Tibial nerve (tissue), 4 donors: ENCODE results near the gene TRERF1. TPM values are rescaled to one million over a fixed set of nuclear protein-coding genes. Genes with fewer than 3 reads are reported as not detected.

Experiments used
- DNase-seq, 2 donors: peaks; one replicate each; pipeline ENCODE4 v3.0.0-alpha.2; 2019; ENCODE audit warnings: low spot score in 2 of 2
- H3K27ac ChIP-seq, 4 donors: fragments of 200-600 bp; sonication (generic) in 3 of 4; one replicate each; pipeline ENCODE4 v1.5.1; 2017 to 2019; ENCODE audit warnings: mild to moderate bottlenecking in 1 of 4
- H3K27me3 ChIP-seq, 2 donors: fragments of 200-600 bp; sonication (generic) in 1 of 2; one replicate each; pipeline versions ENCODE4 v1.5.1 to v1.6.0; 2017 to 2019
- H3K36me3 ChIP-seq, 3 donors: fragments of 200-600 bp; sonication (generic); one replicate each; pipeline ENCODE4 v1.5.1; 2018 to 2019
- H3K4me1 ChIP-seq, 4 donors: fragments of 200-600 bp; sonication (generic) in 3 of 4; one replicate each; pipeline ENCODE4 v1.5.1; 2017 to 2019
- H3K4me3 ChIP-seq, 4 donors: fragments of 200-600 bp; sonication (generic) in 3 of 4; one replicate each; pipeline ENCODE4 v1.5.1; 2017 to 2019; ENCODE audit warnings: mild to moderate bottlenecking in 1 of 4, moderate library complexity in 1 of 4
- H3K9me3 ChIP-seq, 4 donors: fragments of 200-600 bp; sonication (generic) in 3 of 4; one replicate each; pipeline ENCODE4 v1.5.1; 2017 to 2019
- CTCF ChIP-seq, 5 experiments: fragments of 200-600 bp in 3 of 5; fragments of 450-650 bp in 2 of 5; sonication (generic) in 3 of 5; IDR thresholded peaks; one replicate each; pipeline ENCODE4 v1.5.1; 2016 to 2019; ENCODE audit warnings: antibody characterized with exemption in 5 of 5, mild to moderate bottlenecking in 3 of 5, moderate library complexity in 2 of 5
- EP300 ChIP-seq, 2 donors: sonication (generic); formaldehyde crosslinking; IDR thresholded peaks; one replicate each; pipeline ENCODE4 v1.6.1; 2017; ENCODE audit warnings: antibody characterized with exemption in 2 of 2, mild to moderate bottlenecking in 1 of 2
- POLR2A ChIP-seq, 2 donors: fragments of 450-650 bp; IDR thresholded peaks; one replicate each; pipeline ENCODE4 v1.6.1; 2017; ENCODE audit warnings: antibody characterized with exemption in 2 of 2, mild to moderate bottlenecking in 2 of 2, moderate library complexity in 2 of 2
- WGBS, 2 donors: methylation state at CpG; one replicate each; pipeline ENCODE4 v1.1.5; 2018; 5-methylcytosine and 5-hydroxymethylcytosine counted together
- total RNA-seq, 4 donors: library from RNA; depleted of rRNA; stranded (reverse); fragments of >200 nt; gene quantifications; one replicate each; pipeline ENCODE4 v1.1.0, GENCODE V29; 2016

TRERF1 gene
- total RNA-seq, 4 donors from 2014 or later, result 4.2 to 7.2 (median 4.9) TPM

GRCh38 chr6:42406306-42407280, 45.1 kb downstream of the TRERF1 start:
- TF ChIP-seq CTCF (IDR thresholded peaks at IDR 0.05), result no peak
- no peak for TF ChIP-seq EP300 (IDR thresholded peaks at IDR 0.05)
- TF ChIP-seq POLR2A (IDR thresholded peaks at IDR 0.05), result no peak
- 75 to 77% methylated on average over 6 of the region's 6 CpGs for WGBS, 2 donors
- Histone ChIP-seq H3K4me1 (peaks cover 0 to 35% (median 20%) of the 10 kb centered on the region in 4 donors), H3K27me3 (no peaks in the 10 kb centered on the region), H3K9me3 (no peaks in the 10 kb centered on the region), H3K27ac (peak overlapping the region in 1 of 4 donors; percentile 16), H3K4me3 (no peak overlapping the region), H3K36me3 (no peaks in the 10 kb centered on the region)
- no peak for DNase-seq

GRCh38 chr6:42405021-42405420, 46.7 kb downstream of the TRERF1 start:
- H3K27ac ChIP-seq, result peak overlapping the region in 1 of 4 donors; percentile 23
- no peaks in the 10 kb centered on the region for H3K36me3 ChIP-seq
- TF ChIP-seq CTCF (IDR thresholded peaks at IDR 0.05) (no peak), POLR2A (IDR thresholded peaks at IDR 0.05) (no peak), EP300 (IDR thresholded peaks at IDR 0.05) (no peak)
- no peaks in the 10 kb centered on the region for H3K27me3 ChIP-seq
- 67 to 72% methylated on average over 2 of the region's 2 CpGs for WGBS, 2 donors
- H3K9me3 ChIP-seq, result no peaks in the 10 kb centered on the region
- no peak overlapping the region for H3K4me3 ChIP-seq
- peaks cover 0 to 35% (median 20%) of the 10 kb centered on the region in 4 donors for H3K4me1 ChIP-seq
- DNase-seq, result no peak

GRCh38 chr6:42404484-42404883, 47.2 kb downstream of the TRERF1 start:
- WGBS, 2 donors, result 36 to 40% methylated on average over 5 of the region's 5 CpGs
- H3K9me3 ChIP-seq, result no peaks in the 10 kb centered on the region
- H3K27ac ChIP-seq, result peak overlapping the region in 2 of 4 donors; percentile 23 to 31
- H3K4me3 ChIP-seq, result no peak overlapping the region
- DNase-seq, result no peak
- peaks cover 0 to 35% (median 18%) of the 10 kb centered on the region in 4 donors for H3K4me1 ChIP-seq
- TF ChIP-seq POLR2A (IDR thresholded peaks at IDR 0.05) (no peak), CTCF (IDR thresholded peaks at IDR 0.05) (no peak), EP300 (IDR thresholded peaks at IDR 0.05) (no peak)
- no peaks in the 10 kb centered on the region for H3K36me3 ChIP-seq
- no peaks in the 10 kb centered on the region for H3K27me3 ChIP-seq

GRCh38 chr6:42403831-42404230, 47.9 kb downstream of the TRERF1 start:
- Histone ChIP-seq H3K4me1 (peaks cover 0 to 29% (median 17%) of the 10 kb centered on the region in 4 donors), H3K27ac (peak overlapping the region in 1 of 4 donors; percentile 62), H3K9me3 (no peaks in the 10 kb centered on the region), H3K27me3 (no peaks in the 10 kb centered on the region), H3K36me3 (no peaks in the 10 kb centered on the region), H3K4me3 (no peak overlapping the region)
- TF ChIP-seq EP300 (IDR thresholded peaks at IDR 0.05), result no peak
- no peak for TF ChIP-seq POLR2A (IDR thresholded peaks at IDR 0.05)
- TF ChIP-seq CTCF (IDR thresholded peaks at IDR 0.05), result no peak
- WGBS, 2 donors, result 89 to 92% methylated on average over 5 of the region's 5 CpGs
- no peak for DNase-seq

- no peaks in the 10 kb centered on the region for H3K36me3 ChIP-seq
- TF ChIP-seq EP300 (IDR thresholded peaks at IDR 0.05) (no peak), POLR2A (IDR thresholded peaks at IDR 0.05) (no peak), CTCF (IDR thresholded peaks at IDR 0.05) (no peak)
- no peaks in the 10 kb centered on the region for H3K9me3 ChIP-seq
- no peak for DNase-seq
- no peaks in the 10 kb centered on the region for H3K27me3 ChIP-seq
- peak overlapping the region in 1 of 4 donors; percentile 62 for H3K27ac ChIP-seq
- H3K4me3 ChIP-seq, result no peak overlapping the region
- H3K4me1 ChIP-seq, result peaks cover 0 to 29% (median 17%) of the 10 kb centered on the region in 4 donors
- WGBS, 2 donors, result 86 to 93% methylated on average over 7 of the region's 7 CpGs
Measured at GRCh38 chr6:42403421-42403820, 48.3 kb downstream of the TRERF1 start.
